Left lung (tissue), 10 donors: ENCODE results near the gene MTFR1L. TPM values are rescaled to one million over a fixed set of nuclear protein-coding genes. Genes with fewer than 3 reads are reported as not detected.
A peak's percentile ranks its signal among the peaks of the same experiment; 100 is the strongest.

Source experiments
- ATAC-seq: fragments of 200-7000 bp; cut with Tn5 transposase; one replicate; pipeline ENCODE4 v1.9.1; 2020; ENCODE audit warnings: moderate library complexity
- DNase-seq, 4 donors: peaks; one replicate each; pipeline ENCODE4 v3.0.0-alpha.2; 2013 to 2020
- H3K27ac ChIP-seq, 2 donors: fragments of 200-600 bp; sonication (generic) in 1 of 2; one replicate each; pipeline versions ENCODE4 v1.5.0 to v1.8.0; 2020 to 2021
- H3K27me3 ChIP-seq, 2 donors: fragments of 200-600 bp; sonication (generic) in 1 of 2; one replicate each; pipeline versions ENCODE4 v1.5.0 to v1.8.0; 2020 to 2021
- H3K36me3 ChIP-seq, 2 donors: fragments of 200-600 bp; sonication (generic) in 1 of 2; one replicate each; pipeline versions ENCODE4 v1.5.0 to v1.8.0; 2020 to 2021
- H3K4me1 ChIP-seq, 2 donors: fragments of 200-600 bp; one replicate each; pipeline ENCODE4 v1.8.0; 2021
- H3K4me3 ChIP-seq, 2 donors: fragments of 200-600 bp; sonication (generic) in 1 of 2; one replicate each; pipeline versions ENCODE4 v1.5.0 to v1.8.0; 2020 to 2021; ENCODE audit warnings: mild to moderate bottlenecking in 1 of 2
- H3K9me3 ChIP-seq, 2 donors: fragments of 200-600 bp; sonication (generic) in 1 of 2; one replicate each; pipeline versions ENCODE4 v1.5.0 to v1.8.0; 2020 to 2021
- CTCF ChIP-seq, 2 donors: fragments of 200-600 bp; sonication (generic) in 1 of 2; IDR thresholded peaks; one replicate each; pipeline versions ENCODE4 v1.5.0 to v1.8.0; 2021; ENCODE audit warnings: antibody characterized with exemption in 2 of 2
- intact Hi-C, 2 donors: fragments of 100-400 bp; cut with DNase I; formaldehyde crosslinking; loops; one replicate each; pipeline versions ENCODE4 v1.11.2 to v1.14.2; 2022
- polyA plus RNA-seq, 6 donors: library from polyadenylated mRNA; unstranded; fragments of 120-200 nt; gene quantifications; one replicate each; pipeline ENCODE4 v1.2.1, GENCODE V29; 2013; ENCODE audit not compliant: insufficient read length in 6 of 6
- total RNA-seq, 2 donors: library from RNA; stranded (reverse); fragmentation: NEBNext Ultra II Directional; extraction: Animal tissue kit (Norgen Biotek cat#: 25700); gene quantifications; one replicate each; pipeline ENCODE4 v1.2.1, GENCODE V29; 2021
- donor health status: DM: no; HTN: yes; CAD: no.
- donor health status: DM: no; HTN: no; CAD: no.

The MTFR1L gene
- total and polyA plus RNA-seq, 8 donors = 44.5 to 88.4 (median 79.3) TPM

GRCh38 chr1:25790472-25790871, 29.3 kb upstream of the MTFR1L start:
- Histone ChIP-seq H3K27me3 (no peaks in the 10 kb centered on the region), H3K4me3 (no peak overlapping the region), H3K27ac (no peak overlapping the region), H3K36me3 (no peaks in the 10 kb centered on the region), H3K9me3 (no peaks in the 10 kb centered on the region), H3K4me1 (no peaks in the 10 kb centered on the region)
- no peak for DNase-seq
- no peak for ATAC-seq
- intact Hi-C loops = no loop called here
- TF ChIP-seq CTCF (IDR thresholded peaks at IDR 0.05) = no peak

- H3K36me3 ChIP-seq = no peaks in the 10 kb centered on the region
- no peak for DNase-seq
- H3K27me3 ChIP-seq = no peaks in the 10 kb centered on the region
- H3K9me3 ChIP-seq = no peaks in the 10 kb centered on the region
- ATAC-seq = no peak
- no peak overlapping the region for H3K4me3 ChIP-seq
- intact Hi-C loops = no loop called here
- H3K4me1 ChIP-seq = peaks cover 2 to 10% of the 10 kb centered on the region in 2 donors
- TF ChIP-seq CTCF (IDR thresholded peaks at IDR 0.05) = no peak
- H3K27ac ChIP-seq = no peak overlapping the region
Observed at GRCh38 chr1:25792115-25792514, 27.6 kb upstream of the MTFR1L start.

- intact Hi-C loops = no loop called here
- ATAC-seq (no peak), DNase-seq (no peak)
- Histone ChIP-seq H3K27ac (no peak overlapping the region), H3K36me3 (no peaks in the 10 kb centered on the region), H3K4me3 (no peak overlapping the region), H3K4me1 (peaks cover 2 to 18% of the 10 kb centered on the region in 2 donors), H3K9me3 (no peaks in the 10 kb centered on the region), H3K27me3 (no peaks in the 10 kb centered on the region)
- no peak for TF ChIP-seq CTCF (IDR thresholded peaks at IDR 0.05)
Observed at GRCh38 chr1:25793585-25794170, 26.1 kb upstream of the MTFR1L start.

GRCh38 chr1:25794325-25794724, 25.4 kb upstream of the MTFR1L start:
- Histone ChIP-seq H3K9me3 (no peaks in the 10 kb centered on the region), H3K4me3 (no peak overlapping the region), H3K4me1 (peaks cover 2 to 24% of the 10 kb centered on the region in 2 donors), H3K36me3 (no peaks in the 10 kb centered on the region), H3K27me3 (no peaks in the 10 kb centered on the region), H3K27ac (no peak overlapping the region)
- DNase-seq = no peak
- intact Hi-C loops = no loop called here
- TF ChIP-seq CTCF (IDR thresholded peaks at IDR 0.05) = no peak
- ATAC-seq = peak; percentile 26

GRCh38 chr1:25795211-25795610, 24.5 kb upstream of the MTFR1L start:
- Histone ChIP-seq H3K27ac (no peak overlapping the region), H3K9me3 (no peaks in the 10 kb centered on the region), H3K36me3 (no peaks in the 10 kb centered on the region), H3K4me1 (peaks cover 2 to 28% of the 10 kb centered on the region in 2 donors), H3K27me3 (no peaks in the 10 kb centered on the region), H3K4me3 (no peak overlapping the region)
- TF ChIP-seq CTCF (IDR thresholded peaks at IDR 0.05) = no peak
- ATAC-seq = no peak
- no peak for DNase-seq
- intact Hi-C loops = loop anchor here in 1 of 2 donors (5.0 kb wide), 1 partner anchor 188 kb away; no protein-coding TSS in a partner anchor
